Measurements from ENCODE around the gene KIF6.

- no peak for TF ChIP-seq CTCF (IDR thresholded peaks at IDR 0.05; ENCODE audit: borderline replicate concordance, extremely low read depth, low read length, poor library complexity, severe bottlenecking)
- no peak for TF ChIP-seq EZH2 (IDR thresholded peaks at IDR 0.05; ENCODE audit: borderline replicate concordance, low read depth, low read length, severe bottlenecking)
Observed at GRCh38 chr6:39446909-39447308, 278.3 kb downstream of the KIF6 start.
